ENCODE measurements around the gene MYCN. TPM values are rescaled to one million over a fixed set of nuclear protein-coding genes. Genes with fewer than 3 reads are reported as not detected.
"Not testable (repeated sequence)": the region's sequence is repeated elsewhere in the genome, so short reads cannot be mapped to it uniquely, and the experiment has no call there.

MYCN gene
- total and polyA plus RNA-seq, 9 donors = 1.2 to 7.0 (median 2.7) TPM

GRCh38 chr2:15901095-15901807, 39.1 kb upstream of the MYCN start:
- H3K27ac ChIP-seq = no peak overlapping the region
- intact Hi-C loops (cut with DNase I) = no loop called here
- no peaks in the 10 kb centered on the region for H3K36me3 ChIP-seq
- TF ChIP-seq POLR2A (IDR thresholded peaks at IDR 0.05) = no peak
- no peak for TF ChIP-seq EP300 (IDR thresholded peaks at IDR 0.05)
- no peak for TF ChIP-seq CTCF (IDR thresholded peaks at IDR 0.05)
- H3K4me3 ChIP-seq = no peak overlapping the region
- no peaks in the 10 kb centered on the region for H3K27me3 ChIP-seq
- DNase-seq = no peak
- peaks cover 0 to 3% of the 10 kb centered on the region in 2 donors for H3K9me3 ChIP-seq
- 95 to 97% (median 96%) methylated on average over 5 of the region's 5 CpGs for WGBS, 3 donors
- H3K4me1 ChIP-seq (ENCODE audit: insufficient read depth) = no peaks in the 10 kb centered on the region

GRCh38 chr2:15901808-15902130, 38.6 kb upstream of the MYCN start:
- no peak overlapping the region for H3K4me3 ChIP-seq
- H3K27me3 ChIP-seq = no peaks in the 10 kb centered on the region
- H3K27ac ChIP-seq = no peak overlapping the region
- TF ChIP-seq CTCF (IDR thresholded peaks at IDR 0.05) (no peak), EP300 (IDR thresholded peaks at IDR 0.05) (no peak), POLR2A (IDR thresholded peaks at IDR 0.05) (no peak)
- H3K9me3 ChIP-seq = peaks cover 0 to 3% of the 10 kb centered on the region in 2 donors
- H3K4me1 ChIP-seq (ENCODE audit: insufficient read depth) = no peaks in the 10 kb centered on the region
- intact Hi-C loops (cut with DNase I) = no loop called here
- H3K36me3 ChIP-seq = no peaks in the 10 kb centered on the region
- no peak for DNase-seq
- WGBS, 3 donors = 75 to 96% (median 82%) methylated on average over 3 of the region's 3 CpGs

GRCh38 chr2:15903910-15904309, 36.4 kb upstream of the MYCN start:
- H3K27ac ChIP-seq; H3K36me3 ChIP-seq; H3K27me3 ChIP-seq; H3K4me1 ChIP-seq (ENCODE audit: insufficient read depth); DNase-seq; H3K4me3 ChIP-seq; H3K9me3 ChIP-seq; intact Hi-C loops (cut with DNase I): not testable (repeated sequence)
- WGBS, 3 donors = 94 to 99% (median 95%) methylated on average over 3 of the region's 3 CpGs

- no peaks in the 10 kb centered on the region for H3K36me3 ChIP-seq
- no peak overlapping the region for H3K27ac ChIP-seq
- H3K27me3 ChIP-seq = no peaks in the 10 kb centered on the region
- no peak overlapping the region for H3K4me3 ChIP-seq
- no peaks in the 10 kb centered on the region for H3K4me1 ChIP-seq (ENCODE audit: insufficient read depth)
- intact Hi-C loops (cut with DNase I) = no loop called here
- no peak for DNase-seq
- TF ChIP-seq EP300 (IDR thresholded peaks at IDR 0.05) (no peak), POLR2A (IDR thresholded peaks at IDR 0.05) (no peak), CTCF (IDR thresholded peaks at IDR 0.05) (no peak)
- no peaks in the 10 kb centered on the region for H3K9me3 ChIP-seq
Measured at GRCh38 chr2:15905267-15905645, 35.1 kb upstream of the MYCN start.

- Histone ChIP-seq H3K4me3 (no peak overlapping the region), H3K4me1 (ENCODE audit: insufficient read depth) (no peaks in the 10 kb centered on the region), H3K27ac (no peak overlapping the region), H3K27me3 (no peaks in the 10 kb centered on the region), H3K9me3 (no peaks in the 10 kb centered on the region), H3K36me3 (no peaks in the 10 kb centered on the region)
- no peak for DNase-seq
- intact Hi-C loops (cut with DNase I) = no loop called here
- WGBS, 3 donors = 88 to 96% (median 89%) methylated on average over 6 of the region's 6 CpGs
- no peak for TF ChIP-seq POLR2A (IDR thresholded peaks at IDR 0.05)
- no peak for TF ChIP-seq EP300 (IDR thresholded peaks at IDR 0.05)
- TF ChIP-seq CTCF (IDR thresholded peaks at IDR 0.05) = no peak
Measured at GRCh38 chr2:15905986-15906491, 34.3 kb upstream of the MYCN start.

All from ovary (tissue), 9 donors.